ENCODE measurements around the gene FAM193A.
"Not testable (repeated sequence)": the region's sequence is repeated elsewhere in the genome, so short reads cannot be mapped to it uniquely, and the experiment has no call there.

FAM193A gene

DNA sequence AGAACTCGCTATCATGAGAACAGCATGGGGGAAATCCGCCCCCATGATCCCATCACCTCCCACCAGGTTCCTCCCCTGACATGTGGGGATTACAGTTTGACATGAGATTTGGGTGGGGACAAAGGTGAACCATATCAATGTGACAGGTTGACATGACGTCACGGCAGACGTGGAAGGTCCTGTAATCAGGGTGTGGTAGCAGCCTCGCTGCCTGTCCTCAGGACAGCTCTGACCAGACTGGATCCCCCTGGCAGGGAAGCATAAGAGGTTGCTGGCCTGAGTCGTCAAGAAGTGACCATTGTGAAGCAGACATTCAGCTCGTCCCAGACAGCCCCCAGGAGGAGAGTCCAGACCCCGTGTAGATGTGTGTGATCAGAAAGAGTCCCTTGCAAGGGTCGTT is 115.1 kb downstream of the FAM193A start:
- no peaks in the 10 kb centered on the region for H3K27me3 Mint-ChIP-seq

DNA sequence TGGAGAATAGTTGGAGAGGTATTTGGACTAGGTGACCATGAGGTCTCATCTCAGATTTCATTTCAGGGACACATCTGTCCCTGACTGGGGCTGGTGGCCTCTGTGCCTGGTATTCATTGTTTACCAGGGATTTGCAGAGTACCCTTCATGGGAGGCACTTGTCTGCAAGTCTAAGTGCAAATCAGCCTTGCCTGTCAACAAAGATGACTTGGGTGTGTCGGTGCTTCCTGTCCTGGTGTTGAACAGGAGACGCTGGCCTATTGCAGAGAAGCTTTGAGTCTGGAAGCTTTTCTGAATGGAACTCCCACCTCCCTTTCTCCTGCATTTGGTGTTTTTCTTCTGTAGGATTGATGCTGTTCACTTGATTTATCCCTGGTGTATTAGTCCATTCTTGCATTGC is 115.6 kb downstream of the FAM193A start:
- peaks cover 30% of the 10 kb centered on the region for H3K4me1 Mint-ChIP-seq (ENCODE audit: low read depth)
- peak overlapping the region; percentile 82 for H3K27ac Mint-ChIP-seq
- H3K36me3 Mint-ChIP-seq (ENCODE audit: low read depth): peaks cover 82% of the 10 kb centered on the region
- DNase-seq: no peak
- no peaks in the 10 kb centered on the region for H3K27me3 Mint-ChIP-seq
- H3K4me3 Mint-ChIP-seq: no peak overlapping the region
- no peaks in the 10 kb centered on the region for H3K9me3 Mint-ChIP-seq

More for the DNA sequence above, 115.1 kb downstream of the FAM193A start:
- Mint-ChIP-seq H3K9me3 (no peaks in the 10 kb centered on the region), H3K4me3 (no peak overlapping the region), H3K36me3 (ENCODE audit: low read depth) (peaks cover 85% of the 10 kb centered on the region), H3K27ac (peak overlapping the region; percentile 82), H3K4me1 (ENCODE audit: low read depth) (peaks cover 30% of the 10 kb centered on the region)
- DNase-seq: no peak

DNA sequence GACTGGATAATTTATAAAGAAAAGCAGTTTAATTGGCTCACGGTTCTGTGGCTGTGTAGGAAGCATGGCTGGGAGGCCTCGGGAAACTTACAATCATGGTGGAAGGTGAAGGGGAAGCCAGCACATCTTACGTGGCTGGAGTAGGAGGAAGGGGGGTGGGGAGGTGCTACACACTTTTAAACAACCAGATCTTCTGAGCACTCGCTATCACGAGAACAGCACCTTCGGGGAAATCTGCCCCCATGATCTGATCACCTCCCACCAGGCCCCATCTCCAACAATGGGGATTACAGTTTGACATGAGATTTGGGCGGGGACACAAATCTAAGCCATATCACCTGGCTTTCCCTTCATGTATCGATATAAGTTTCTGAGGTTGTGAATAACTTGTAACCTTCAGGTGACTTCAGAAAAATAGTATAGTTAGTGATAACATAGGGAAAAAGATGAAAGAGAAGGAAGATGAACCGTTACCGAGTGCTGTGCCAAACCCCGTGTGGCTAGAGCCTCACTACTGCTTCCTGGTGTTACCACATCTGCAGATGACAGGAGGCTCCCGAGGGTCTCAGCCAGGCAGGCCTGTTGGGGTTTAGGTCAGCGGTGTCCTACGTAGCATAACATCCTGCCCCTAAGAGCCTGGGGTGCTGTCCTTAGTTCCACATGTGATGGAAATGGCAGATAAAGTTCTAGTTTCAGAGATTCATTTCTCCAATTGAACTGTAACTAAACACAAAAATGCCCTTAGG is 116.1 kb downstream of the FAM193A start:
- Mint-ChIP-seq H3K27ac (peak overlapping the region; percentile 82), H3K36me3 (ENCODE audit: low read depth) (peaks cover 82% of the 10 kb centered on the region), H3K4me3 (no peak overlapping the region), H3K27me3 (no peaks in the 10 kb centered on the region), H3K9me3 (no peaks in the 10 kb centered on the region), H3K4me1 (ENCODE audit: low read depth) (peaks cover 30% of the 10 kb centered on the region)
- no peak for DNase-seq

GRCh38 chr4:2660596-2661211 is 124.3 kb downstream of the FAM193A start:
- Mint-ChIP-seq H3K4me1 (ENCODE audit: low read depth) (peaks cover 2% of the 10 kb centered on the region), H3K36me3 (ENCODE audit: low read depth) (peaks cover 89% of the 10 kb centered on the region), H3K27me3 (no peaks in the 10 kb centered on the region), H3K9me3 (no peaks in the 10 kb centered on the region), H3K27ac (peak overlapping the region; percentile 22), H3K4me3 (no peak overlapping the region)
- DNase-seq: no peak

DNA sequence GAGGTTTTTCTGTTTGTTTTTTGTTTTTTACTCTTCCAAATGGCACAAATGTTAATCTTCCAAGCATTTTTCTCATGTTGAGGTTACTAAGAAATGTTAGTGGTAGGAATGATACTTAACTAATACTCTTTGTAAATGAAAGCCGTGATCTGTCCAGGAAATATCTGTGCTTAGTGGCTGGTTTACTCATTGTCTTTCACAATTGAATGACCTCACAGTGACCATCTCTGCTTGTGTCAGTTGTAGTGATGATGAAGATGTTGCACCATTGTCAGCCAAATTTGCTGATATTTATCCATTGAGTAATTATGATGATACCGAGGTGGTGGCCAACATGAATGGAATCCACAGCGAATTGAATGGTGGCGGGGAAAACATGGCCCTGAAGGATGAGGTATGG is 126.2 kb downstream of the FAM193A start:
- H3K4me3 Mint-ChIP-seq: no peak overlapping the region
- peaks cover 89% of the 10 kb centered on the region for H3K36me3 Mint-ChIP-seq (ENCODE audit: low read depth)
- no peak overlapping the region for H3K27ac Mint-ChIP-seq
- no peaks in the 10 kb centered on the region for H3K9me3 Mint-ChIP-seq
- DNase-seq: no peak
- H3K27me3 Mint-ChIP-seq: no peaks in the 10 kb centered on the region
- H3K4me1 Mint-ChIP-seq (ENCODE audit: low read depth): peaks cover 20% of the 10 kb centered on the region

GRCh38 chr4:2663275-2663674 is 126.8 kb downstream of the FAM193A start:
- Mint-ChIP-seq H3K36me3 (ENCODE audit: low read depth) (peaks cover 83% of the 10 kb centered on the region), H3K4me1 (ENCODE audit: low read depth) (peaks cover 21% of the 10 kb centered on the region), H3K27me3 (no peaks in the 10 kb centered on the region), H3K9me3 (no peaks in the 10 kb centered on the region), H3K4me3 (no peak overlapping the region), H3K27ac (no peak overlapping the region)
- no peak for DNase-seq

DNA sequence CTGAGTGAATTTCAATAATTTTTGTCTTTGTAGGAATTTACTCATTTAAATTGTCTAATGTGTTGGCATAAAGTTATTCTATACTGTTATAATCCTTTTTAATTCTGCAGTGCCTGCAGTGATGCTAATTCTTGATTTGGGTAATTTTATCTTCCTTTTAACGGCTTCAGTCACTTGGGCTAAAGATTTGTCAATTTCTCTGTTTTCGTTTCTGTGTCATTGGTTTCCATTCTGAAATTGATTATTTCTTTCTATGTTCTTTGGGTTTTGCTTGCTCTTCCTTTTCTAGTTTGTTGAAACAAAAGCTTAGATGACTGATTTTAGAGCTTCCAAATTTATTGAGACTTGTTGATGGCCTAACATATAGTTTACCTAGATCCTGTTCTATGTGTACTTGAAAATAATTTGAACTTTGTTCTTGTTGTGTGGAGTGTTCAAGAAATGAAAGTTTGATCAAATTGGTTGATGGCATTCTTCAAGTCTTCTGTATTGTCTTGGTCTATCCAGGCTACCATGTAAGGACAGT is 130.3 kb downstream of the FAM193A start:
- Mint-ChIP-seq H3K4me1 (ENCODE audit: low read depth) (peaks cover 28% of the 10 kb centered on the region), H3K27ac (peak overlapping the region; percentile 85), H3K4me3 (peak overlapping the region; percentile 26), H3K36me3 (ENCODE audit: low read depth) (peaks cover 77% of the 10 kb centered on the region), H3K27me3 (no peaks in the 10 kb centered on the region), H3K9me3 (no peaks in the 10 kb centered on the region)
- no peak for DNase-seq

DNA sequence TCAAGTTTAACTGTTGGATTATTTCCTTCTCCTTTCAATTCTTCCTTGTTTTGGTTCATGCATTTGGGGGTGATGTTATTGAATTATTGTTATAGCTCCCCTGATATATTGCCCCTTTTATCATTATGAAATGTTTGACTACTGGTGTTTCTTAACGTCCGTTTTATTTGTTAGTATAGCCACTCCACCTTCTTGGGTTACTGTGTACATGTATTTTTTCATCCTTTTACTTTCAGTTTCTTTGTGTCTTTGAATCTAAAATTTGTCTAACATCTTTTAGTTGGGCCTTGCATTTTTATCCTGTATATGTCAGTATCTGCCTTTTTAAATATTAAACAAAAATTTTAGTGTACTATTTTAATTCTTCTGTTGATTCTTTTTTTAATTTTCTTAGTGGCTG is 131.0 kb downstream of the FAM193A start:
- Mint-ChIP-seq H3K9me3 (no peaks in the 10 kb centered on the region), H3K4me3 (peak overlapping the region; percentile 11), H3K36me3 (ENCODE audit: low read depth) (peaks cover 79% of the 10 kb centered on the region), H3K27ac (peak overlapping the region; percentile 85), H3K4me1 (ENCODE audit: low read depth) (peaks cover 28% of the 10 kb centered on the region), H3K27me3 (no peaks in the 10 kb centered on the region)
- DNase-seq: no peak

GRCh38 chr4:2671267-2671895 is 134.9 kb downstream of the FAM193A start:
- Mint-ChIP-seq H3K36me3 (ENCODE audit: low read depth) (peaks cover 82% of the 10 kb centered on the region), H3K4me1 (ENCODE audit: low read depth) (peaks cover 31% of the 10 kb centered on the region), H3K27ac (peak overlapping the region; percentile 42)

DNA sequence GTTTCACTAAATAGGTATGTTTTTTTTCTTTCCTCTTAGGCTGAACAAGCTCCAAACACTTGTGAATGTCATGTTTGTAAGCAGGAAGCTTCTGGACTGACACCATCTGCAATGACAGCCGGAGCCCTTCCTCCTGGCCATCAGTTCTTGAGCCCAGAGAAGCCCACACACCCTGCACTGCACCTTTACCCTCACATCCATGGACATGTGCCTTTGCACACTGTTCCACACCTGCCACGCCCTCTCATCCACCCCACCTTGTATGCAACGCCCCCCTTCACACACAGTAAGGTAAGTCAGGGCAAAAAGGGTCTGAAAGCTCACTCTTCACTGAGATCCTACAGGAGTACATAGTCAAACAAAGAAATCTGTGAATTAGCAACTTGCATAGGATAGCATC is 135.6 kb downstream of the FAM193A start:
- Mint-ChIP-seq H3K4me3 (no peak overlapping the region), H3K9me3 (no peaks in the 10 kb centered on the region), H3K27ac (peak overlapping the region; percentile 13), H3K4me1 (ENCODE audit: low read depth) (peaks cover 27% of the 10 kb centered on the region), H3K36me3 (ENCODE audit: low read depth) (peaks cover 84% of the 10 kb centered on the region), H3K27me3 (no peaks in the 10 kb centered on the region)
- no peak for DNase-seq

More at GRCh38 chr4:2671267-2671895, 134.9 kb downstream of the FAM193A start:
- no peak for DNase-seq
- Mint-ChIP-seq H3K27me3 (no peaks in the 10 kb centered on the region), H3K4me3 (no peak overlapping the region), H3K9me3 (no peaks in the 10 kb centered on the region)

DNA sequence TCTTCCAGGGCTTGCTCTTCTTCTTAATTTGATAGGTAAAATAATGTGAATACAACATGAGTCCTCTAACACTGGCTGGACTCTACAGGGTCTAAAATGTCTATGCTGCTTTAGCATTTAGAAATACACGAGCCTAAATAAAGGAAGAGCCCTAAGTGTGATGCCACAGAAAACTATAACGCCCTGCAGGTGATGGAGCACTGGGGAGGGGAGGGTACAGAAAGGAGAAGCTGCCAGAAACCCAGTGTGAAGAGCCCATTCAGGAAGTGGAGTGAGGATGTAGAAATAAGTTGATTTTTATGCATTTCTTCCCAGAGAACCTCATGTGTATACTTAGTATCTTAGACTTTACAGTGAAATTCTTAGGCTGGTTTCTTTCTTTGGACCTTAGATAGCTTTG is 136.3 kb downstream of the FAM193A start:
- no peaks in the 10 kb centered on the region for H3K27me3 Mint-ChIP-seq
- no peak for DNase-seq
- H3K27ac Mint-ChIP-seq: peak overlapping the region; percentile 47
- peaks cover 24% of the 10 kb centered on the region for H3K4me1 Mint-ChIP-seq (ENCODE audit: low read depth)
- H3K4me3 Mint-ChIP-seq: no peak overlapping the region
- H3K9me3 Mint-ChIP-seq: no peaks in the 10 kb centered on the region
- peaks cover 86% of the 10 kb centered on the region for H3K36me3 Mint-ChIP-seq (ENCODE audit: low read depth)

GRCh38 chr4:2673157-2673556 is 136.7 kb downstream of the FAM193A start:
- Mint-ChIP-seq H3K36me3 (ENCODE audit: low read depth) (peaks cover 90% of the 10 kb centered on the region), H3K9me3 (no peaks in the 10 kb centered on the region), H3K27ac (peak overlapping the region; percentile 77), H3K4me3 (no peak overlapping the region), H3K4me1 (ENCODE audit: low read depth) (peaks cover 24% of the 10 kb centered on the region), H3K27me3 (no peaks in the 10 kb centered on the region)
- DNase-seq: no peak

- Mint-ChIP-seq H3K36me3 (ENCODE audit: low read depth) (peaks cover 86% of the 10 kb centered on the region), H3K4me1 (ENCODE audit: low read depth) (peaks cover 25% of the 10 kb centered on the region)
- H3K9me3 Mint-ChIP-seq, H3K27me3 Mint-ChIP-seq, DNase-seq, H3K27ac Mint-ChIP-seq, H3K4me3 Mint-ChIP-seq: not testable (repeated sequence)
These were observed 143.3 kb downstream of the FAM193A start for GRCh38 chr4:2679762-2680161.

- no peak overlapping the region for H3K4me3 Mint-ChIP-seq
- H3K36me3 Mint-ChIP-seq (ENCODE audit: low read depth): peaks cover 90% of the 10 kb centered on the region
- no peaks in the 10 kb centered on the region for H3K27me3 Mint-ChIP-seq
- no peaks in the 10 kb centered on the region for H3K9me3 Mint-ChIP-seq
- peak overlapping the region; percentile 20 for H3K27ac Mint-ChIP-seq
- no peak for DNase-seq
- peaks cover 15% of the 10 kb centered on the region for H3K4me1 Mint-ChIP-seq (ENCODE audit: low read depth)
These were observed 148.0 kb downstream of the FAM193A start for GRCh38 chr4:2684486-2684885.

DNA sequence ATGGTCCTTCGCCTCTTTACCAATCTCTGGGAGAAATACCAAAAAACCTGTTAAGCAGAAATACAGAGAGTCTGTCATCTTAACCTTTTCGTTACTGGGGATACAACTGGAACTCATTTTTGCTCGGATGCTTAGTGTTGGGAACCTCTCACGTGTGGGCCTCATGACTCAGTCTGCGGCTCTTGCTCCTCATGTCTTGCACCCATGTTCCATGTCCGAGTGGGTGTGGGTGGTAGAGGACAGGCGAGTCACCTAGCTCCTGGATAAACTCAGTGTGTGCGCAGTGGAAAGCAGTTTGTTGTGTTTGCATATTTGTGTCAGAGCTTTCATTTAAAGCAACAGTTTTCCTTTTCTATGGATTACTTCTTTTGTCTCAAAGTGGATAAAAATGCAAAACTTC is 149.1 kb downstream of the FAM193A start:
- Mint-ChIP-seq H3K27ac (no peak overlapping the region), H3K36me3 (ENCODE audit: low read depth) (peaks cover 92% of the 10 kb centered on the region), H3K4me3 (no peak overlapping the region), H3K27me3 (no peaks in the 10 kb centered on the region), H3K9me3 (no peaks in the 10 kb centered on the region), H3K4me1 (ENCODE audit: low read depth) (peaks cover 25% of the 10 kb centered on the region)
- DNase-seq: no peak
